HepG2 (cell line): ENCODE results near the gene CCDC85C. TPM values are rescaled to one million over a fixed set of nuclear protein-coding genes. Genes with fewer than 3 reads are reported as not detected.

Experiments
- CCDC6 ChIP-seq: sonication (generic); formaldehyde crosslinking; IDR thresholded peaks from 2 replicates; pipeline ENCODE4 v1.8.1; 2022; ENCODE audit warnings: mild to moderate bottlenecking, missing genetic modification reagents, moderate library complexity
- GLMP ChIP-seq: sonication (generic); formaldehyde crosslinking; IDR thresholded peaks from 2 replicates; pipeline ENCODE4 v1.9.0; 2021; ENCODE audit warnings: missing genetic modification reagents, mild to moderate bottlenecking, borderline replicate concordance
- GPBP1L1 ChIP-seq: sonication (generic); formaldehyde crosslinking; IDR thresholded peaks from 2 replicates; pipeline ENCODE4 v1.5.0; 2020; ENCODE audit warnings: mild to moderate bottlenecking, missing genetic modification reagents
- MXD1 ChIP-seq: sonication (generic); formaldehyde crosslinking; IDR thresholded peaks from 2 replicates; pipeline ENCODE4 v1.4.0; 2020; ENCODE audit warnings: mild to moderate bottlenecking, missing genetic modification reagents
- NFE2 ChIP-seq: sonication (generic); formaldehyde crosslinking; IDR thresholded peaks from 2 replicates; pipeline ENCODE4 v1.4.0; 2020; ENCODE audit warnings: missing genetic modification reagents
- NR0B2 ChIP-seq: sonication (generic); formaldehyde crosslinking; IDR thresholded peaks from 2 replicates; pipeline ENCODE4 v1.4.0; 2020; ENCODE audit warnings: mild to moderate bottlenecking, missing genetic modification reagents
- NR3C1 ChIP-seq: sonication (generic); formaldehyde crosslinking; IDR thresholded peaks from 2 replicates; pipeline ENCODE4 v1.4.0; 2020; ENCODE audit warnings: missing genetic modification reagents
- SIN3B ChIP-seq: fragments of 150-350 bp; IDR thresholded peaks from 2 replicates; pipeline ENCODE4 v1.6.1; 2014; ENCODE audit warnings: low read length
- TFDP1 ChIP-seq: IDR thresholded peaks from 2 replicates; pipeline ENCODE4 v1.6.1; 2016; ENCODE audit warnings: missing compliant biosample characterization, missing genetic modification reagents, borderline replicate concordance
- THRA ChIP-seq: sonication (generic); formaldehyde crosslinking; IDR thresholded peaks from 2 replicates; pipeline ENCODE4 v1.4.0; 2020; ENCODE audit warnings: missing genetic modification reagents, borderline replicate concordance
- ZEB1 ChIP-seq: IDR thresholded peaks from 2 replicates; pipeline ENCODE4 v1.6.1; 2012; ENCODE audit warnings: mild to moderate bottlenecking, low read depth, inconsistent platforms; ENCODE audit not compliant: insufficient replicate concordance
- ZFP36L1 ChIP-seq: sonication (generic); formaldehyde crosslinking; IDR thresholded peaks from 2 replicates; pipeline ENCODE4 v1.8.0; 2022; ENCODE audit warnings: mild to moderate bottlenecking, missing genetic modification reagents, moderate library complexity
- ZNF124 ChIP-seq: sonication (generic); formaldehyde crosslinking; IDR thresholded peaks from 2 replicates; pipeline ENCODE4 v1.4.0; 2020; ENCODE audit warnings: missing genetic modification reagents
- ZNF446 ChIP-seq: sonication (generic); formaldehyde crosslinking; IDR thresholded peaks from 2 replicates; pipeline ENCODE4 v1.5.0; 2020; ENCODE audit warnings: mild to moderate bottlenecking, missing genetic modification reagents
- ZNF556 ChIP-seq: sonication (generic); formaldehyde crosslinking; IDR thresholded peaks from 2 replicates; pipeline ENCODE4 v1.4.0; 2020; ENCODE audit warnings: mild to moderate bottlenecking, missing genetic modification reagents, borderline replicate concordance
- ZNF839 ChIP-seq: sonication (generic); formaldehyde crosslinking; IDR thresholded peaks from 2 replicates; pipeline ENCODE4 v1.4.0; 2020; ENCODE audit warnings: missing genetic modification reagents, mild to moderate bottlenecking, borderline replicate concordance
- ZXDC ChIP-seq: sonication (generic); formaldehyde crosslinking; IDR thresholded peaks from 2 replicates; pipeline ENCODE4 v1.5.0; 2020; ENCODE audit warnings: mild to moderate bottlenecking, missing genetic modification reagents
- ZZZ3 ChIP-seq: sonication (generic); formaldehyde crosslinking; IDR thresholded peaks from 2 replicates; pipeline ENCODE4 v1.4.0; 2020; ENCODE audit warnings: missing genetic modification reagents, mild to moderate bottlenecking, borderline replicate concordance
- polyA plus RNA-seq, 8 experiments: library from polyadenylated mRNA; depleted of rRNA in 3 of 8; stranded (reverse) in 7 of 8; unstranded in 1 of 8; fragments of >200 nt; fragmentation: Illumina TruSeq in 4 of 8; extraction: Trizol in 4 of 8; gene quantifications; 2 replicates each; pipeline versions ENCODE4 v1.2.1 to v1.2.3, GENCODE V29; 2011 to 2016; ENCODE audit warnings: low read depth in 4 of 8, missing spikeins in 1 of 8, mixed read lengths in 1 of 8; ENCODE audit not compliant: insufficient read depth in 1 of 8
- total RNA-seq, 5 experiments: library from RNA; depleted of rRNA; stranded (reverse); fragments of >200 nt; fragmentation: Illumina TruSeq; extraction: Trizol; gene quantifications; 2 replicates each; pipeline ENCODE4 v1.2.3, GENCODE V29; 2016; ENCODE audit warnings: low read depth in 1 of 5

The CCDC85C gene
- total and polyA plus RNA-seq, 2 of the 13 experiments (the other 11 are each of a cell fraction or from before 2014, with no cell fraction given) = 18.8 to 43.8 TPM

- TF ChIP-seq ZNF124 (CRISPR knock-in tag) (no peak), GLMP (peak; percentile 84; the same call in 1 of the 2 replicates), ZZZ3 (CRISPR knock-in tag) (0 out of 2 replicates have a peak, but pooled peaks have one; percentile 25), ZXDC (CRISPR knock-in tag) (peak; percentile 94), ZNF839 (CRISPR knock-in tag) (peak; percentile 73), NR3C1 (CRISPR knock-in tag) (no peak), MXD1 (CRISPR knock-in tag) (peak; percentile 98), ZNF556 (CRISPR knock-in tag) (no peak), ZFP36L1 (peak; percentile 70; the same call in 1 of the 2 replicates), CCDC6 (CRISPR knock-in tag) (peak; percentile 82), ZEB1 (no peak), GPBP1L1 (CRISPR knock-in tag) (no peak), SIN3B (no peak), ZNF446 (CRISPR knock-in tag) (peak; percentile 96), NFE2 (CRISPR knock-in tag) (no peak), TFDP1 (peak; percentile 94), THRA (CRISPR knock-in tag) (peak; percentile 56; the same call in 1 of the 2 replicates), NR0B2 (peak; percentile 99)
Observed at GRCh38 chr14:99603471-99604277, at the start of gene CCDC85C (continued).
